PC-9 (cell line): Measurements from ENCODE around the gene CHRNG. TPM values are rescaled to one million over a fixed set of nuclear protein-coding genes. Genes with fewer than 3 reads are reported as not detected.
A peak's percentile ranks its signal among the peaks of the same experiment; 100 is the strongest.

Source experiments
- BruUV-seq: library from RNA; stranded (reverse); fragments of 400-500 nt; replicated peaks from 2 replicates; lab custom pipeline; 2021; lab: Mats Ljungman, UMichigan
- CTCF ChIA-PET: fragments of 300-600 bp; sonication (Branson Sonifier 250); formaldehyde crosslinking; loops from one replicate; lab custom pipeline; 2022; ENCODE audit warnings: antibody characterized with exemption; lab: Charles Lee
- POLR2A ChIA-PET: fragments of 300-600 bp; sonication (Branson Sonifier 250); formaldehyde crosslinking; loops from one replicate; lab custom pipeline; 2022; ENCODE audit warnings: antibody characterized with exemption; ENCODE audit not compliant: unreplicated experiment; lab: Charles Lee
- DNase-seq, 2 experiments: peaks; one replicate each; pipeline versions ENCODE4 v3.0.0 to v3.0.0-alpha.2; 2015 to 2022; ENCODE audit warnings: mixed read lengths in 1 of 2
- H2AFZ ChIP-seq: fragments of 200-600 bp; sonication (generic); 2 replicates; pipeline ENCODE4 v1.8.1; 2017; ENCODE audit warnings: antibody characterized with exemption
- H3F3A ChIP-seq: fragments of 200-600 bp; sonication (generic); 2 replicates; pipeline ENCODE4 v1.8.1; 2017; ENCODE audit warnings: antibody characterized with exemption, mild to moderate bottlenecking, low read depth; ENCODE audit not compliant: insufficient read depth
- H3K27ac ChIP-seq: fragments of 200-600 bp; sonication (generic); 2 replicates; pipeline ENCODE4 v1.6.1; 2016; ENCODE audit warnings: mixed run types
- H3K27me3 ChIP-seq: fragments of 200-600 bp; sonication (generic); 2 replicates; pipeline ENCODE4 v1.6.1; 2016; ENCODE audit warnings: low read depth, mixed run types; ENCODE audit not compliant: insufficient read depth
- H3K36me3 ChIP-seq: fragments of 200-600 bp; sonication (generic); 2 replicates; pipeline ENCODE4 v1.6.1; 2016; ENCODE audit warnings: low read depth, mixed run types
- H3K4me1 ChIP-seq: fragments of 200-600 bp; sonication (generic); replicated peaks from 2 replicates; pipeline ENCODE4 v1.6.1; 2016; ENCODE audit warnings: mixed run types; ENCODE audit not compliant: insufficient read depth
- H3K4me2 ChIP-seq: fragments of 200-600 bp; sonication (generic); 2 replicates; pipeline ENCODE4 v1.6.1; 2017; ENCODE audit warnings: mixed run types
- H3K4me3 ChIP-seq: fragments of 200-600 bp; sonication (generic); 2 replicates; pipeline ENCODE4 v1.6.1; 2016; ENCODE audit warnings: mixed run types
- H3K79me2 ChIP-seq: fragments of 200-600 bp; sonication (generic); 2 replicates; pipeline ENCODE4 v1.6.1; 2017; ENCODE audit warnings: low read depth, mixed run types
- H3K9me2 ChIP-seq: fragments of 200-600 bp; sonication (generic); 2 replicates; pipeline ENCODE4 v1.8.1; 2017; ENCODE audit warnings: mild to moderate bottlenecking; ENCODE audit not compliant: insufficient read depth
- H3K9me3 ChIP-seq: fragments of 200-600 bp; sonication (generic); 2 replicates; pipeline ENCODE4 v1.8.1; 2016; ENCODE audit warnings: low read depth; ENCODE audit not compliant: insufficient read depth
- H4K20me1 ChIP-seq: fragments of 200-600 bp; sonication (generic); 2 replicates; pipeline ENCODE4 v1.8.1; 2017; ENCODE audit not compliant: insufficient read depth
- EZH2 ChIP-seq: fragments of 200-600 bp; sonication (generic); IDR thresholded peaks from 2 replicates; pipeline ENCODE4 v1.8.0; 2017; ENCODE audit warnings: antibody characterized with exemption, low read depth
- intact Hi-C: fragments of 100-400 bp; cut with micrococcal nuclease; formaldehyde crosslinking; loops from one replicate; pipeline ENCODE4 v1.10.0; 2022; ENCODE audit not compliant: unreplicated experiment
- total RNA-seq: library from RNA; stranded (reverse); gene quantifications from 2 replicates; pipeline ENCODE4 v1.2.3, GENCODE V29; 2021
- TF ChIP-seq, protein P1 (sequence below): fragments of 200-600 bp; sonication (generic); conservative IDR thresholded peaks from 2 replicates; pipeline ENCODE4 v1.6.1; 2017; ENCODE audit warnings: mixed run types, antibody characterized with exemption, mild to moderate bottlenecking, moderate library complexity

Gene CHRNG
- total RNA-seq, 1 experiment from 2014 or later: not detected

GRCh38 chr2:232545511-232546375 is 6.3 kb downstream of the CHRNG start:
- CTCF ChIA-PET: no interaction called here
- intact Hi-C loops: no loop called here
- no TSS peak for BruUV-seq

GRCh38 chr2:232547991-232548390 is 8.5 kb downstream of the CHRNG start:
- Histone ChIP-seq H3K4me1 (peaks cover 13% of the 10 kb centered on the region), H4K20me1 (peaks cover 2% of the 10 kb centered on the region; the same call in 1 of the 2 replicates), H3K27me3 (no peaks in the 10 kb centered on the region), H2AFZ (no peak overlapping the region), H3K36me3 (peaks cover 3% of the 10 kb centered on the region; the same call in 1 of the 2 replicates), H3K9me2 (no peaks in the 10 kb centered on the region), H3K9me3 (no peaks in the 10 kb centered on the region), H3K79me2 (peaks cover 61% of the 10 kb centered on the region), H3K27ac (no peak overlapping the region), H3F3A (no peaks in the 10 kb centered on the region), H3K4me3 (no peak overlapping the region), H3K4me2 (no peak overlapping the region)
- ChIA-PET CTCF (no interaction called here), POLR2A (no interaction called here)
- TF ChIP-seq, protein P1, sequence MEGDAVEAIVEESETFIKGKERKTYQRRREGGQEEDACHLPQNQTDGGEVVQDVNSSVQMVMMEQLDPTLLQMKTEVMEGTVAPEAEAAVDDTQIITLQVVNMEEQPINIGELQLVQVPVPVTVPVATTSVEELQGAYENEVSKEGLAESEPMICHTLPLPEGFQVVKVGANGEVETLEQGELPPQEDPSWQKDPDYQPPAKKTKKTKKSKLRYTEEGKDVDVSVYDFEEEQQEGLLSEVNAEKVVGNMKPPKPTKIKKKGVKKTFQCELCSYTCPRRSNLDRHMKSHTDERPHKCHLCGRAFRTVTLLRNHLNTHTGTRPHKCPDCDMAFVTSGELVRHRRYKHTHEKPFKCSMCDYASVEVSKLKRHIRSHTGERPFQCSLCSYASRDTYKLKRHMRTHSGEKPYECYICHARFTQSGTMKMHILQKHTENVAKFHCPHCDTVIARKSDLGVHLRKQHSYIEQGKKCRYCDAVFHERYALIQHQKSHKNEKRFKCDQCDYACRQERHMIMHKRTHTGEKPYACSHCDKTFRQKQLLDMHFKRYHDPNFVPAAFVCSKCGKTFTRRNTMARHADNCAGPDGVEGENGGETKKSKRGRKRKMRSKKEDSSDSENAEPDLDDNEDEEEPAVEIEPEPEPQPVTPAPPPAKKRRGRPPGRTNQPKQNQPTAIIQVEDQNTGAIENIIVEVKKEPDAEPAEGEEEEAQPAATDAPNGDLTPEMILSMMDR: no peak
- TF ChIP-seq EZH2: no peak
- BruUV-seq: no TSS peak
- intact Hi-C loops: no loop called here
- DNase-seq: no peak

More at GRCh38 chr2:232545511-232546375, 6.3 kb downstream of the CHRNG start:
- H3K4me2 ChIP-seq: no peak overlapping the region
- peaks cover 5% of the 10 kb centered on the region for H3K4me1 ChIP-seq
- H3K27ac ChIP-seq: no peak overlapping the region
- no peak for DNase-seq
- H3K27me3 ChIP-seq: no peaks in the 10 kb centered on the region
- H3K9me2 ChIP-seq: no peaks in the 10 kb centered on the region
- peaks cover 3% of the 10 kb centered on the region; the same call in 1 of the 2 replicates for H3K36me3 ChIP-seq
- no peaks in the 10 kb centered on the region for H3K9me3 ChIP-seq
- TF ChIP-seq, protein P1: no peak
- no peak for TF ChIP-seq EZH2
- H3K79me2 ChIP-seq: peaks cover 39% of the 10 kb centered on the region
- POLR2A ChIA-PET: interaction anchor here (0.7 kb wide), 1 partner anchor 23 kb away, joined by 3 read pairs; no protein-coding TSS in a partner anchor
- H2AFZ ChIP-seq: no peak overlapping the region
- no peaks in the 10 kb centered on the region for H3F3A ChIP-seq
- no peaks in the 10 kb centered on the region for H4K20me1 ChIP-seq
- H3K4me3 ChIP-seq: no peak overlapping the region

DNA sequence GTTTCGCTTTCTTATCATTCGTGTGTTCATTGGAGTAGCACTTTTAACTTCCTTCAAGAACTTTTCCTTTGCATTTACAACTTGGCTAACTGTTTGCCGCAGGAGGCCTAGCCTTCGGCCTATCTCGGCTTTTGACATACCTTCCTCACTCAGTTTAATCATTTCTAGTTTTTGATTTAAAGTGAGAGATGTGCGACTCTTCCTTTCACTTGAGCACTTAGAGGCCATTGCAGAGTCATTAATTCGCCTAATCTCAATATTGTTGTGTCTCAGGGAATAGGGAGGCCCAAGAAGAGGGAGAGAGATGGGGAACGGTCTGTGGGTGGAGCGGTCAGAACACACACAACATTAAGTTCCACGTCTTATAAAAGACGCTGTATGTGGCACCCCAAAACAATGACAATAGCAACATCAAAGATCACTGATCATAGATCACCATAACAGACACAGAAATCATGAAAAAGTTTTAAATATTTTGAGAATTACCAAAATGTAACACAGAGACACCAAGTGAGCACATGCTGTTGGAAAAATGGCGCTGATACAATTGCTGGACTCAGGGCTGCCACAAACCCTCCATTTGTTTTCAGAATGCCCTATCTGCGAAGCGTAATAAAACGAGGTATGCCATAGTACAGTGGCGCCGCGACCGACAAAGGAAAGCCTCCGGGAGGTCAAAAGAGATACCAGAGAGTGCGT is 10.3 kb downstream of the CHRNG start:
- TSS peak; percentile 51 for BruUV-seq
- ChIA-PET CTCF (no interaction called here), POLR2A (interaction anchor here (0.6 to 0.7 kb wide), 2 partner anchors 16 to 49 kb away, joined by 3 to 4 read pairs; no protein-coding TSS in a partner anchor)
- H3K9me3 ChIP-seq: no peaks in the 10 kb centered on the region
- H4K20me1 ChIP-seq: peaks cover 19% of the 10 kb centered on the region; the same call in 1 of the 2 replicates
- intact Hi-C loops: loop anchor here (2.0 to 5.0 kb wide), 2 partner anchors 43 to 702 kb away; partner anchors contain the start of gene ATG16L1
- peaks cover 3% of the 10 kb centered on the region; the same call in 1 of the 2 replicates for H3K36me3 ChIP-seq
- H3K4me2 ChIP-seq: peak overlapping the region; percentile 92
- peak overlapping the region; percentile 87 for H3K4me3 ChIP-seq
- H3K27me3 ChIP-seq: no peaks in the 10 kb centered on the region
- H3K27ac ChIP-seq: peak overlapping the region; percentile 89
- peaks cover 13% of the 10 kb centered on the region for H3K4me1 ChIP-seq
- H3K79me2 ChIP-seq: peaks cover 79% of the 10 kb centered on the region
- DNase-seq: no peak
- TF ChIP-seq, protein P1: no peak
- no peak for TF ChIP-seq EZH2
- H3F3A ChIP-seq: no peaks in the 10 kb centered on the region; the same call in 1 of the 2 replicates
- peak overlapping the region; percentile 97 for H2AFZ ChIP-seq
- H3K9me2 ChIP-seq: no peaks in the 10 kb centered on the region
